Activated CD4-positive, alpha-beta T cell treated with anti-CD3 and anti-CD28 coated beads, Interleukin-2, Interleukin-6, amounts not matched to agents 100 ng/mL and 50 ng/mL, durations not matched to agents 16 hours and 8 hours (primary cell): ENCODE measurements around the gene SLC25A42.
"Not testable (repeated sequence)": the region's sequence is repeated elsewhere in the genome, so short reads cannot be mapped to it uniquely, and the experiment has no call there.

Experiments used
- DNase-seq: peaks from one replicate; pipeline ENCODE4 v3.0.0-alpha.2; 2020

The SLC25A42 gene

DNA sequence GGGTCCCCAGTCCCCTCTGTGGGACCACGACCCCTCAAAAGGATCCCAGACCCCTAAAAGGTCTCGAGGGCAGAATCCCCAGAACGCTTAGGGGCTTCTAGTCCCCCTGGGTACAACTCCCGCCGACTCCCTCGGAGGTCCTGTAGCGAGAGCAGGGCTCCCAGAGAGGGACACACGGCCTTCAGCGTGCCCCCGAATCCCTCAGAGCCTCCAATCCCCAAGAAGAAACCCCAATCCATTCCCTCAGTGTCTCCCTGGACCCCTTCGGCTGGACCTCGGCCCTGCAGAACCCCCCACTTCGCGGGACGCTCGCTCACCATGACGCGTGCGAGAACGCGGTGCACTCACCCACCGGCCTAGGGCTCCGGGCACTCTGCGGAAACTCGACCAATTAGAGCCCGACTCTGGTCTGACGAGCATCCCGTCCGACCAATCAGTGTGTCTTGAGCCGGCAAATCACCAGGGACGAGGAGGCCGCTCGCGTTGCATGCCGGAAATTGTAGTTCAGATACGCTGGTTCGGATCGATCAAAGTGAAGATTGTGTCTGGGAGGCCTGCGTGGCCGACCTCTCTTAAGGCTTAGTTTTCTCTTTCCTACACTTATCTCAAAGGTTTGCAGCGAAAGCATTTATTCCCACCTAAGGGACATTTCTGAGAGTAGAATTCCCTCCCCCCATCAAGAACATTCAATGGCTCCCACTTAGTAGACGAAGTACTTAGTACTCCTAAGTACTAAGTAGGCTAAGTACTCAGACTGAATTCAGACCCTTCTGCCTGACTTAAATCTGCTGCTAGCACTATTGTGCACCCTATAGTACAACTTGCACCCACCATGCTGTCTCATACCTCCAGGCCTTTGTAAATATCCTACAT is 74.6 kb downstream of the SLC25A42 start, which contains the start of gene TMEM161A:
TMEM161A (minus strand) TSS at position 370 of the 873 bp plus-strand sequence; CDS start at position 320, 50 bp downstream.
- peak; percentile 99 for DNase-seq

DNA sequence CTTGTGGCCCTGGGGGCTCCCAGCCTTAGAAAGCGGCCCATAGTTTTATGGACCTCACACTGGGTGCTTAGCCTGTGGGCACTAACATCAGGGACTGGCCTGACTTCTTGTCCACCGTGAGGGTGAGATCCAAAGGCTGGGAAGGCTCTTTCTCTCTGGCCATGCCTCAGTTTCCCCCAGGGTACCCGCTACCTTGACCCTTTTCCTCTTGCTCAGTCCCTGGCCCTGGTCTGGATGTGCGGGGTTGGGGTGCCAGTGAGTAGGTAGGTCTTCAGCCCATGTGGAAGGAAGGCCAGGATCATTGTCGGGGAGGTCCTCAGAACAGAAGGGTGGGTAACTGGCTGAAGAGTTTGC is 76.1 kb downstream of the SLC25A42 start:
- DNase-seq: no peak

DNA sequence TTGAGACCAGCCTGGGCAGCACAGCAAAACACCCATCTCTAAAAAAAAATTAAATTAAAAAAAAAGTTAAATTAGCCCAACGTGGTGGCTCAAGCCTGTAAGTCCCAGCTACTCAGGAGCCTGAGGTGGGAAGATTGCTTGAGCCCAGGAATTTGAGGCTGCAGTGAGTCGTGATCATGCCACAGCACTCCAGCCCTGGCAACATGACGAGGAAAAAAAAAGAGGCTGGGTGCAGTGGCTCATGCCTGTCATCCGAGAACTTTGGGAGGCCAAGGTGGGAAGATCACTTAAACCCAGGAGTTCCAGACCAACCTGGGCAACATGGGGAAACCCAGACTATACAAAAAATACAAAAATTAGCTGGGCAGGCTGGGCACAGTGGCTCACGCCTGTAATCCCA is 76.7 kb downstream of the SLC25A42 start:
- no peak for DNase-seq

DNA sequence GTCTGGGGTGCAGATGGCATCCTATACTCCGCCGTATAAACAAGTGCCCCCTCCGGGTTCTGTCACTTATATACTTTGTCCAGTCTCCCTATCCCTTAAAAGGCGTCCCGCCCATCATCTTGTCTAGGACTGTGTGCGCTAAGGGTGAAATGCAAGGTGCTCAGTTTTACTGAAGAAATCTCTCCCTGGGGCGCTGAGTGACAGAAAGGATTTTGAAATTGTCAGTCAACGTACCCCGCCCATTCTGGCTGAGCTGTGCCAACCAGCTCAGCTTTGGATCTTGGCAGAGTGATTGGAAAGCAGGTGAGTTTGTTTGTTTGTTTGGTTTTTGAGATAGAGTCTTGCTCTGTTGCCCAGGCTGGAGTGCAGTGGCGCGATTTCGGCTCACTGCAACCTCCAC is 78.6 kb downstream of the SLC25A42 start:
- no peak for DNase-seq

DNA sequence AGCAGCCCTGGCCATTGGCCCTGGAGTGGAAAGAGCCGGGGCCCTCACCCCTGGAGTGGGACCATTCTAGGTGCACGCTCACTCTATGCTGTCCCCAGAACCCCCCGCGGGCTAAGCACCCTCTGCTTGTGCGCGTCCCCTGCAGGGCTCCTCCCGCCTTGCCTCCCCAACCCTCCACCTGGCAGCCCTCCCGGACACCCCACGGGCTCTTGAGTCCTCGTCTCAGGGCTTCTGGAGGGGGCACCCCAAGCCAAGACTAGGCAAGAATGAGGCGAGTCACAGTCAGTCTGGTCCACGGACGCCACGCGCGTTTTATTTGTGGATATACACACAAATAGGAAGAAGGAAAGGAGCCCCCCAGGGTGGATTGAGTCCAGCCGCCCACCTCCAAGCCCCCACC is 81.5 kb downstream of the SLC25A42 start:
- DNase-seq: no peak

DNA sequence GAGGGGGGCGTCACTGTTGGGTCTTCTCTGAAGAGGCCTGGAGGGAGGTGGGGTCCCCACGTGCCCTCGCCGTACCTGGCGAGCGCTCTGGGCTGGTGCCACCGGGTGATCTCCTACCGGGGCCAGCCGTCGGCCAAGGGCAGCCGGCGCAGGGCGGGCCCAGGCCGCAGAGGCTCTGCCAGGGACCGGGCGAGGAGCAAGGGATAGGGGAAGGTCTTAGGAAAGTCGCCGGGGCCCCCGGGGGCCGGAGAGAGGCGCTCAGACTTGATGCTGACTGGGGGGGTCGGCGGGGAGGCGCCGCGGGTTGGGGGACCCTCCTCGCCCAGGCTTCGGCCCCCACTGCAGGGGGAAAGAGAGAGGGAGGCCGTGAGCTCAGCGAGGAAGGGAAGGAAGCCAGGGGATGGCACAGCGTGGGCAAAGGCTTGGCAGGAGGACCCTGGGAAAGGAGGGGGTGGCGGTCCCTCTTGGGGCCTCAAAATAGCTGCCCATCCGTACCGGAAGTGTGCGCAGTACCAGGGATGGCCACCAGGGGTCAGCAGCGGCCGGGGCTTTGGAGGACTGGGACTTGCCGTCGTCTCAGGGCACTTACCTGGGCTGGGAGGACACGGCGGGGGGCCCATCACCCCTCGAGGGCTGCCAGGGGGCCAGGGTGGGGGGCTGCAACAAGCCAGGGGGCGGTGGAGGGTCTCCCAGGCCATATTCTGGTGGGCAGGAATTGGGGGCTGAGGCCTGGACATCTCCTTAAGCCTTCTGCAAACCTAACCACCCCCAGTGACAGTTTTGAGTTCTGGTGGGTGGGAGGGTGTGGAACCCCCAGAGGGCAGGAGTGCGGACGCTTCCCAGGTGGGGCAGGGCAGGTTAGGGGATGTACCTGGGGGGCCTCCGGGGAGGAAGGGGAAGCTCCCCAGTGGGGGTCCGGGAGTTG is 82.2 kb downstream of the SLC25A42 start:
- peak; percentile 91 for DNase-seq

DNA sequence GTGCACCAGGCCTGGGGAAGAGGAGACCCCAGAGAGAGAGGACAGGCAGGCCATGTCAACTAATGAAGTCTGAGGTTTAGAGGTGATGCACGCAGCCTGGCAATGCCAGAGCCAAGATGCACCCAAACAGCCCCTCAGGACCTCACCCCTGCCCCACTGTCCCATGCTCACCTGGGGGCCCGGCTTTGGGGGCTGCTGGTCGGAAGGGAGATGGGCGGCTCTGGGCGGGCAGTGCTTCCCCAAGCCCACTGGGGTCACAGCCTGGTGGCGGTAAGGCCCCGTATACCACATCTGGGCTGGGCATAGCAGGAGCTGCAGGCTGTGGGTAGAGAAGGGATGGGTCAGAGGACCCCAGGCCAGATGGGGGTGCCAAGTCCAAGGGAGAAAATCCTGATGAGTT is 83.1 kb downstream of the SLC25A42 start:
- no peak for DNase-seq

DNA sequence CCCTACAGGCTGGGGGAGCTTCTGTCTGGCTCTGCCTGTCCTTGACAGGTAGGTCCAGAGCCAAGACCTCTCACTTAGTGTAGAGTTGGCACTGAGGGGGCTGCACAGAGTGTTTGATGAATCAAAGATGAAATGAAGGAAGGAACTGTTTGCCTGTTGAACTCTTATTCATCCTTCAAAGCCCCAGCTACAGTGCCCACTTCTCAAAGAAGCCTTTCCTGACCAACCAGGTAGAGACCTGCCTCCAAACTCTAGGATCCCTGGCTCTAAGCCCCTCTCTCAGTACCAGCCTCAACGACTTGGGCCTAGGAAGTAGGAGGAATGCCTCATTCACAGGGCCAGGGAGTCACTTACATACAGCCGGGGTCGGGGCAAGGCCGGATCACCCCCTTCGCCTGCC is 83.5 kb downstream of the SLC25A42 start:
- DNase-seq: no peak

DNA sequence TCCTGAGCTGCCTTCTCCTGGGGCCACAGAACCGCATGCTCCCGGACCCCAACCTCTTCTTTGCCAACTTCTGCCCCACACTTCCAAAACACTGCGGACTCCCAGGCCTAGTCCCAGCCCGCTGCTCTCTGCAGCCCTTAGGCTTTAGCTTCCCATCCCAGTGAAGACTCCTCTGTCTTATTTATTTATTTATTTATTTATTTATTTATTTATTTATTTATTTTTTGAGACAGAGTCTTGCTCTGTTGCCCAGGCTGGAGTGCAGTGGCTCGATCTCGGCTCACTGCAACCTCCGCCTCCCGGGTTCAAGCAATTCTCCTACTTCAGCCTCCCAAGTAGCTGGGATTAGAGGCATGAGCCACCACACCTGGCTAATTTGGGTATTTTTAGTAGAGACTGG is 84.7 kb downstream of the SLC25A42 start:
- DNase-seq: not testable (repeated sequence)

DNA sequence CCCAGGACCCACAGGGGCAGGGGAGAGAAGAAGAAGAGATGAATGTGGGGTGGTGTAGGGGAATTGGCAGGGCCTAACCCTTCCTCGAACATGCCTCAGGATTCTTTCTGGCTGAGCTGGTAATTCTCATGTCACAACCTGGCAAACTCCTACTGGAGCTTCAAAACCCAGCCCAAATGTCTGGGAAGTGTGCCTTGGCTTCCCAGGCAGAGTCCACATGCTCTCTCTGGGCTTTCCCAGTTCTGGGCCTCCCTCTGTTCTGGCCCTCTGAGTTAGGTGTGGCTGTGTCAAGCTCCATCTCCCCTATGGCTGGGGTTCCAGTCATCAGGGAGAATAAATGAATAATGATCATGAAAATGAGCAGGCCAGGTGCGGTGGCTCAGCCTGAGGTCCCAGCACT is 85.6 kb downstream of the SLC25A42 start:
- no peak for DNase-seq

DNA sequence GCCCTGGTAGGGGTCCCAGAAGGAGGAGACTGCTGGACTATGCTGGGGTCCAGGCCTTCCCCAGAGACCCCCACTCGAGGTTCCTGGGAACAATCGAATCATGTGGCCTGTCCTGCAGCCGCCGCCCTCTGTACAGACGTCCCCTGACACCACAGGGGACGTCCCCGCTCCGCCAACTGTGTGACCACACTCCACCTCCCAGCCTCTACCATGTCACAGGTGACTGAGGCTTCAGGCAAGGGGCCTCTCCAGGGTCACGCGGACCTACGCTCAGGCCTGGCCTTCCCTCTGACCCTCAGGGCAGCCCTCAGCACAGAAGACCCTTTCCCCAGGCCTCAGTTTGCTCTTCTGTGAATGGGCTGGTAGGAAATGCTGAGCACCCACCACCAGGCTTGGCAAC is 87.6 kb downstream of the SLC25A42 start:
- no peak for DNase-seq

DNA sequence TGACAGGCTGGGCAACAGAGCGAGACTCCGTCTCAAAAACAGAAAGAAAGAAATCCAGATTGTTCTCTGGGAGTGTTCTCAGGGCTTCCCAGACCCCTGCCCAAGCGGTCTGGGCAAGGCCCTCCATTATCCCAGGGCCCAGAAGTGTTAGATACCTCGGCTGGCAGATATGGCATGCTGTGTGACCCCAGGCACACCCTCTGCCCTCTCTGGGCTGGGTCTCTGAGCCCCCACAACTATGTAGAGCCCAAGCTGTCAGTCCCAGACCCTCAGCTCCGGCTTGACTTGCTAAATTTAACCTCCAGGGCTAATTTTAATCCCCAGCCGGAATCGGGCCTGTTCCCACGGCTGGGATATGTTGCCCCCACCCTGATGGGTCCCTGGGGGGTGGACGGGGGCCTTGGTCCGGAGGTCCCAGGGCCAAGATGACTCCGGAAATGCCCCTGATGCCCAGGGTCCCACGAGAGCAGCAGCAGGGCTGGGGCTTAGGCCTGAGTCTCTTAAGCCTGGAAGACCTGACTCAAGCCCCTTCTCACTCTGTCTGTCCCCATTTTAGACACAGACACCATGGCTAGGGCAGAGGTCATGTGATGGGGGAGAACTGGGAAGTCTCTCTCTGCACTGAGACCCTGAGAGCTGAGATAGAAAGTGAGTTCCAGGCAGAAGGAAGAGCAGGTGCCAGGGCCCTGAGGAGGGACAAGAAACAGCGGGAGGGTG is 89.0 kb downstream of the SLC25A42 start:
- no peak for DNase-seq

DNA sequence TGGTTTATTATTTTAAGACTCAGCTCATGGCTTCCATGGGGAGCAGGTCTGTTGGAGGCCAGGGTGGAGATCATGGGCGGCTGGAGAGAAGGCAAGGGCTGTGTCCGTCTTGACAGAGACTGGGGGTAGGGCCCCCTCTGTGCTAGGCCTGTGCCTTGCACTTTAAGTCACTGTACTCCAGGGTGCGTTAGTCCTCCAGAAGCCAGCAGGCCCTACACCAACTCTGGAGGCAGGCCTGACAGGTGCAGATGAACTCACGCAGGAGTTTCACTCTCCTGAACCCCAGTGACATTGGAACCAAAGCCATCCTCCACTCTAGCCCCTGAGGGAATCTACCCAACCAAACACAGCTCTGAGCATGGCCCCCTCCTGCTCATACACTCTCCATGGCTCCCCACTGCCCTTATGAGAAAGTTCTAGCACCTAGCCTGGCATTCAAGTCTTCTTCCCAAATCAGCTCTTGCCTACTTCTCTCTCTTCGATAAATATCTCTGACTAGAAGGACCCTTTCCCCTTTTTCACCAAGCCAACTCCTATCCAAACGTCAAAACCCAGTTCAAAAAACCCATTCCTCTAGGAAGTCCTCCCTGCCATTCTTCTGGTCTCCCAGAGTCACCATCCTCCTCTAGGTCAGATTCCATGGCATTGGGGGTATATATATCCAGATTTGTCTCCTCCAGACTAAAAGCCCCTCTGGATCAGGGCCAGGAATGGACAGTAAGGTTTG is 91.1 kb downstream of the SLC25A42 start:
- DNase-seq: no peak

DNA sequence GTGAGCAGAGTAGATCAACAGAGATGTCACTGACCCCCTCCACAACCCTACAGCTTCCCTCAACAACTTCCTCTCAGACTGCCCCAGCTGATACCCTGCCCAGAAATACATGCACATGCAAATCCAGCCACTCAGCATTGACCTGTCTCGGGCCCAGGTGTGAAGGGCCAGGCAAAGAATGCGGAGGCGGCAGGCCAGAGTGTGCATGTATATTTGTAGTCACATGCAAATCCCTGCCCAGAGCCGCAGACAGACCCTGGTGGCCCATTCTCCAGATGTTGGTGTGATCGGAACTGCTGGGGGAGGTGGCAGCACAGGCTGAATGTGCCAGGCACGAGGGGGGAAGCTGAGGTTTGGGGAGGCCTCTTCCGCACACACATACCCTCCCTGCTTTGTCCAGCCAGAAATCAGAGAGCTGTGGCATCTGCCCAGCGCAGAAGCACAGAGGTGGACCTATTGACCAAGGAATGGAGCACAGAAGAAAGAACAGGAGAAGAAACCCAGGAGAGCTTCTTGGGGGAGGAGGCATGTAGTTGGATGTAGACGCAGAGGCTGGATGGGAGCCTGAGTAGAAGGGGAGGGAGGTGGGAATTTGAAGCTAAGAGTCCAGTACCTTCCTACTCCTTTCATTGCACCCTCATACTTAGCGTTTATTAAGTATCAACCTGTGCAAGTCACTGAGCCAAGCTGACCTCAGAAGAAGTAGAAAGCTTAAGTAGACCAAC is 91.9 kb downstream of the SLC25A42 start:
- no peak for DNase-seq

DNA sequence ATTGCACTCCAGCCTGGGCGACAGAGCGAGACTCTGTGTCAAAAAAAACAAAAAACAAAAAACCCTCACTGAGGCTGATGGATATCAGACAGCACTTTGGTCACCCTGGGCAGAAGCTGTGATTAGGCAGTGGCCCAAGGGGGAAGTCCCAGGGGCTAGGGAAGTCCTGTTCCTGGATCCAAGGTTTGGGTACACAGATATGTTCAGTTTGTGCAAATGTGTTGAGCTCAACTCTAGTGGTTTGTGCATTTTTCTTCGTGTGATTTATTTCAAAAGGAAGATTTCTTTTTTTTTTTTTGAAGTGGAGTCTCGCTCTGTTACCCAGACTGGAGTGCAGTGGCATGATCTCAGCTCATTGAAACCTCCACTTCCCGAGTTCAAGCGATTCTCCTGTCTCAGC is 94.0 kb downstream of the SLC25A42 start:
- DNase-seq: no peak

DNA sequence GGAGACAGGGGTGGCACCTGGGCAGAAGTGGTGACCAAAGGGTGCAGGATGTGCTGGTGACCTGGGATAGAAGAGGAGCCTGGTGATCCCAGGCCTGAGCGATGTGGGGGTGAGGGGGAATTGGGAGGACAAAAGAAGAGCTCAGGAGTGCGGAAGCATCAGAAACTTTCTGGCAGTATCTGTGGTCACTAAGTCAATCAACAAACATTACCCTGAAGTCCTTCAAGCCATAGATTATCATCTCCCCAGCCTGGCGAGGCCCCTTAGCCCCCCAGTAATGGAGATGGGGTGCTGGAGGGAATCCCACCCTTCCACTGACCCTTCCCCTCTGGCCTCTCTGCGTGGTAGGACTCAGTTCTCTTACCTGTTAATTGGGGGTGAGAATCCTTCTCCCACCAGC is 95.7 kb downstream of the SLC25A42 start:
- DNase-seq: no peak

DNA sequence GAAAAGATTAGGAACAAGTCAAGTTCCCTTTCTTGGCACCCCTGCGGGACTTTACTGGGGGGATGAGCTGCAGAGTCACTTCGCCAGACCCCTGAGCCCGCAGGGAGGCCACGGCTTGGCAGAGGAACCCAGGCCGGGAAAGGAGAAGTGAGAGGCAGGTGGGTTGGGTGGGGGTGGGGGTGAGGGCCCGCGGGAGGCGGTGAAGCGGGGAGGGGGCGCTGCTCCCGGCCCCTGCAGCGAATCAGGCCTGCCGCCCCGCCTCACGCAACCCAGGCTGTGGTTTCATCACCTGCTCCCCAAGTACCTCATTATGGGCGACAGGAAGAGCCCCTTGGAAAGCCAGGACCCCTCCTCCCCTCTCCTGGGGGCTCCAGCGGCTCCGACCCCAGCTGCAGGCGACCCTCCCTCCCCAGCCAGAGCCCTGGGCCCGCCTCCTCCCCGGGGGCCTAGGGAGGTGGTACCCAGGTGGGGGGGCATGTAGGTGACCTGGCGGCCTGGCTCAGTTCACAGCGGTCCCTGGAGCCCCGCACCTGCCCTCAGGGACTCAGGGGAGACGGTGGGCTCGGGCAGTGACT is 96.8 kb downstream of the SLC25A42 start:
- DNase-seq: no peak

DNA sequence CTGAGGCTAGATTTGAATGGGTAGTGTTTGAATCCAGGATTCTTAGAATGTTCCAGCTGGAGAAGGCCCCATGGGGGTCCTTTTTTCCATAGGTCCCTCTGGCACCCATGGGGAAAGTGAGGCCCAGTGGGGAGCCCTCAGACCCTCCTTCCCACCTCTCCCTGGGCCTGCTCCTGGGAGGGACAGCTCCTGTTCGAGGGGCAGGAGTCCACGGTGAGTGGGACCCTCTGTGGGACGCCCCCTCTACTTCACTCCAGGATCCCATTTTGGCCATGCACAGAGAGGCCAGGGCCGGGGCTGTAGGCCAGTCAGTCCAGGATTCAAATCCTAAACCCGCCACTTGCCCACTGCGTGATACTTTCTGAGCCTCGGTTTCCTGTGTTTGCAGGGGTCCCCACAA is 98.7 kb downstream of the SLC25A42 start:
- no peak for DNase-seq
